ENCODE measurements around the gene AVL9.
"Not testable (repeated sequence)": the region's sequence is repeated elsewhere in the genome, so short reads cannot be mapped to it uniquely, and the experiment has no call there.

The AVL9 gene

DNA sequence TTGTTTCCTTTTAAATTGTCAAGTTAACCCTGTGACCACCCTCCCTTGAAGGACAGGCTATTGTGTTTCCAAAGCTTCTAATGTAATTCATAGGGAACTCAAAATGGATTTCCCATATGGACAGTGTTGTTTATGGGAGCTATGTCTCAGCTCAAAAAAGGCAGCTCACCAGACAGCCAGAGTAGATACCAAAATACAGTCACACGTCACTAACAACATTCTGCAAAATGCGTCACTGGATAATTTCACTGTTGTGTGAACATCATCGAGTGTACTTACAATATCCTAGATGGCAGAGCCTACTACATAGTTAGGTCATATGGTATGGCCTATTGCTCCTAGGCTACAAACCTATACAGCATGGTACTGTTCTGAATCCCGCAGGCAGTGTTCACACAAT, 97.4 kb downstream of the AVL9 start:
- DNase-seq, result no peak

DNA sequence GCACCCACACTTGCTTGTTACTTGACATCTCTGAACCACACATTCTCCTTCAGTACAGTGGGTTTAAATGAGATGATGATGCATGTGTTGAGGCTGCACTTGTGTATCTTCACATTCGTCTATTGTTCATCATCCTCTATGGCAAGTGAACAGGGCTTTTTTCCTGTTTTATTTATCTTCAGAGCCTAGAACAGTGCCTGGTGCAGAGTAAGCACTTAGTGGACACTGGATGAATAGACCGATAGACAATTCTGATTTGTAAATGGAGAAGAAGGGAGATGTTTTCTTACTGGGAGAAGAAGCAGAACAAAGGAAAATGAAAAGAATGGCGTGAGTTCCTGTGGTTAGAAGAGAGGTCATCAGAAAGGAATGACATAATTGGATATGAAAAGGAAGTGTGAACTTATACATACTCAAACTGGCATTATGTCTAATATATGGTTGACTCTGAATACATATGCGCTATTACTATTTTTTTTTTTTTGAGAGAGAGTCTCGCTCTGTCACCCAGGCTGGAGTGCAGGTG, 99.7 kb downstream of the AVL9 start:
- DNase-seq, result no peak

DNA sequence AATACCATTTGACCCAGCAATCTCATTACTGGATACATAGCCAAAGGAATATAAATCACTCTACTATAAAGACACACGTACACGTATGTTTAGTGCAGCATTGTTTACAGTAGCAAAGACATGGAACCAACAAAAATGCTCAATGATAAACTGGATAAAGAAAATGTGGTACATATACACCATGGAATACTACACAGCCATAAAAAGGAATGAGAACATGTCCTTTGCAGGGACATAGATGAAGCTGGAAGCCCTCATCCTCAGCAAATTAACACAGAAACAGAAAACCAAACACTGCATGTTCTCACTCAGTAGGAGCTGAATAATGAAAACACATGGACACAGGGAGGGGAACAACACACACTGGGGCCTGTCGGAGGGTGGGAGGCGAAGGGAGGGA, 105.9 kb downstream of the AVL9 start:
- DNase-seq, result not testable (repeated sequence)

DNA sequence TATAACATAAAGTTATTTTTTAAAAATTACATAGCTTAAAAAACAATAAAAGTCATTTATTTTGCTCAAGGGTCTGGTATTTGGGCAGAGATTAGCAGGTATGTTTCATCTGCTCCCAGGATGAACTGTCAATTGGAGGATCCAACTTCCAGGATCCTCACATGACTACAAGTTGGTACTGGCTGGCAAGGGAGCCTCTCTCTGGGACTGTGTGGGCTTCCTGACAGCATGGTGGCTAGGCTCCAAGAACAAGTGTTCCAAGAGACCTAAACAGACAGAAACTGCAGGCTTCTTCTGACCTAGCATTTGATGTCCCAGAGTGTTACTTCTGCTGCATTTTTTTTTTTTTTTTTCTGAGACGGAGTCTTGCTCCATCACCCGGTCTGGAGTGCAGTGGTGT, 107.2 kb downstream of the AVL9 start:
- no peak for DNase-seq

DNA sequence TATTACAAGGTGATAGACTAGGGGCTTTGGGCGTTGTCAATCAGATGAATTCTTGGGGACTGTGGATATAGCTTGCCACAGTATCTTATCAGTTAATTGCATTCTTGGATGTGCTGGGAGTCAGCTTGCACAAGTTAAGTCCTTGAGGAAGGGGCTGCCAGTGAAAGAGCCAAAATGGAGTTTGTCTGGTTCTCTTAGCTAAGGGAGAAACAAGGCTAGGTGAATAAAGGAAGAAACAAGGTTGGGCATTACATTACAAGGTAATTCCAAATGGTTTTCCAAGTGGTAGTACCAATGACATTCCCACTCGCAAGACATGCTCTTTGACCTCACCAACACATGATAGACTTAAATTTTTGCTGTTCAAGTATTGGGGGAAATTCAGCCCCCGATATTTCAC, 108.2 kb downstream of the AVL9 start:
- DNase-seq, result not testable (repeated sequence)

DNA sequence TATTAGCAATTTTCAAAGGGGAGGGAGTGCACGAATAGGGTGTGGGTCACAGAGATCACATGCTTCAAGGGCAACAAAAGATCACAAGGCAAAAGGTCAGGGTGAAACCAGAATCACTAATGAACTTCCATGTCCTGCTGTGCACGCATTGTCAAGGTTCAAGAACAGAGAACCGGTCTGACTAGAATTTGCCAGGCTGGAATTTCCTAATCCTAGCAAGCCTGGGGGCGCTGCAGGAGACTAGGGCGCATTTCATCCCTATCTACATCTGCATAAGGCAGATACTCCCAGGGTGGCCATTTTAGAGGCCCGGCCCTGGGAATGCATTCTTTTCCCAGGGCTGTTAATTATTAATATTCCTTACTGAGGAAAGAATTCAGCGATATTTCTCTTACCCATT, 108.8 kb downstream of the AVL9 start:
- not testable (repeated sequence) for DNase-seq

DNA sequence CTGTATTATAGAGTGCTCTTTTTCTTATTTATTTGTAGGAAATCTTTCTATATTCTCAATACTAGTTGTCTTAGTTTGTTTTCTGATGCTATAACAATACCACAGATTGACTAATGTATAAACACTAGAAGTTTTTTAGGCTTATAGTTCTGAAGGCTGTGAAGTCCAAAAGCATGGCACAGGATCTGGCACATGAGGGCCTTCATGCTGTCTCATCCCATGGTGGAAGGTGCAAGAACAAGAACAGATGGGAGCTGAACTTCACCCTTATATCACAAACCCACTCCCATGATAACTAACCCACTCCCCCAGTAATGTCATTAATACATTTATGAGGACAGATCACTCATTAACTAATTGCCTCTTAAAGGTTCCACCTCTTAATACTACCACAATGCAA, 109.7 kb downstream of the AVL9 start:
- no peak for DNase-seq

DNA sequence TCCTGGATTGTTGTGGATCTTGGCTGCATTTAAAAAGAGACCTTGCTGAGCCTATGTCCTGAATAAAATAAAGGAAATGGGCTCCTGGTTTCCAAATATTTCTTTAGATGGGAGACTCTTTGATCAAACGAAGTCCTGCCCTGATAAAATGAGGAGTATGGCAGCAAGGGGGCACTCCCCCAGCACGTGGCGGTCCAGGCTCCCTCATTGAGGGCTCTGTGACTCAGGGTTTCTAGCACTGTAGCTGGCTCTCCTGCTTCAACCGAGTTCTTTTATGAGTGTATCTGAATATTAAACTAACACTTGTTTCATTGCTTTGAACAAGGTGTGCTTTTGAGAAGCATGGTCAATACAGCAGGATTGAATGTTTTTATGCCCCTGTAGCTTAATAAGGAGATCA, 114.2 kb downstream of the AVL9 start:
- no peak for DNase-seq

DNA sequence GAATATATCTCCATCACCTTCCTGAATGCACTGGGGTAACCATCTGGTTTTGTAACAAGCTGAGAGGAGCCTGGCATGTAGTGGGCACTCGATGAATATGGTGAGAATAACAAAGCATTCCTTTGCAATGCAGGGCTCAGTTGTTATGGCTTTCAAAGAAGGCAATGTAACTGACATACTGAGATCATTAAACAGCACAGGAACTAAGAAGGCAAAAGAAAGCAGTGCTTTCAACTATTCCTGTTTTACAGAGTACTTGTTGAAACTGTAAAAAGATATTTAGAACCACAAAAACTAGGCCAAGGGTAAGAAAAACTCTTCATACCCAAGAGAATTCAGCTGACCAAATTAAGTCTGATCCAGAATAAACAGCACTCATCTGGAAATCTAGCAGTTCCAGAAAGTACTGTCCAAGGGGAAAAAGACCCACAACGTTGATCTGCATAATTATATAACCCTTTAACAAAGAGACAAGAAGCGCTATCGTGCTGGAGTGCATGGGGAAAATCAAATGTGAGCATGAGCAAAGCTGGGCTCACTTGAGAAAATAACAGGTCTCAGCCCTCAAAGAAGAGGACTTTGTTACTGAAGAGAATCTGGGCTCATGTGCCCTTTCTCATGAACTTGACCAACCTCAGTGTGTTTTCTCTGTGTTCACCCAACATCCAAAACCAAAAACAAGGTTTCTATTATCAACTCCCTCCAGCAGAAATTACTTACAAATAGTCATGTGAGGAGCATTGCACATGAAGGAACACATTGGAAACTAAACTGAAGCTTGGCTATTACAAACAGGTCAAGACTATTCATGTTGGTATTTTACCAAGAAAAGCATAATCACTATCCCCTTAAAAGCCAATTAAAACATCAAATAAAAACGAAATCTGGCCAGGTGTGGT, 116.2 kb downstream of the AVL9 start:
- DNase-seq, result no peak

DNA sequence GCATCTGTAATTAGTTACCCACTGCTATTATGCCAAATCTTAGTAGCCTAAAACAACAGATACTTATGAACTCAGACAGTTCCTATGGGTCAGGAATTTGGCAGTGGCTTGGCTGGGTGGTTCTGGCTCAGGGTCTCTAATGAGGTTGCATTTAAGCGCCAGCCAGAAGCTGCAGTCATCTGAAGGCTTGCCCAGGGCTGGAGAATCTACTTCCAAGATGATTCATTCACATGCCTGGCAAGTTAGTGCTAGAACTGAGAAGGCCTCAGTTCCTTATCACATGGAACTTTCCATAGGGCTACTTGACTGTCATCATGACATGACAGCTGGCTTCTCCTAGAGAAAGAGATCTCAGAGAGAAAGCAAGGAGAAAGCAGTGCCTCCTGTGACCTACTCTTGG, 121.3 kb downstream of the AVL9 start:
- DNase-seq, result no peak

DNA sequence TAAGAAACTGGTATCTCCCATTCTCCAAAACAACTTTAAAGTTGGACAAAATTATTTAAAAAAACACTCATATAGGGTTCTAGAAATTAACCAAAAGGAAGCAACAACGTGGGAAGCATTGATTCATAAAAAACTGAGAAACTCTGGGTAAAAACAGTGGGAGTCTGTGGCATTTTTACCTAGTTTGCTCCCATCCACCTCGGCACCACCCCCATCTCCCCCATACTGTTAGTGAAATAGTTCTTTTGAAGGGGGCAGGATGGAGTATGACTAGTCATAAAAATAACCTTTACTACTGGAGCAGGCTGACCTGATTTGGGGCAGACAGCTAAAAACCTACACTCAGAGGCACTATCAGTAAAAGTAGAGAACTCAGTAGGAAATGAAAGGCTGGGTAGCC, 123.2 kb downstream of the AVL9 start:
- DNase-seq, result no peak

DNA sequence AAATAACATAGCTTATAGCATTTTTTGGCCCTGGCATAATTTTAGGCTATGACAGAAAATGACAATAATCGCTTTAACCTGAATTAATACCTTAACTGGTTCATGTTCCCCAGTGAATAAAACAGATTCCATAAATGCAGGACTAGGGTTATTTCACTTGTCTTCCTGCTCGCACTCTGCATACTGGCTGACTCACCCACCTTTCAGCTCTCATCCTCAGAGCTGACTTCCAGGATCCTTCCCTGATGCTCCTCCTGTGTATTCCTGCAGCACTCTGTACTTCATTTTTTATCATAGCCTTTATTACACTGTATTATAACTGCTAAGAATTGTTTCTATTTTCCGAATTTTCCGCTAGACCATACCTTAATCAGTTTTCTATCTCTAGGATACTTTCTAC, 123.7 kb downstream of the AVL9 start:
- no peak for DNase-seq

DNA sequence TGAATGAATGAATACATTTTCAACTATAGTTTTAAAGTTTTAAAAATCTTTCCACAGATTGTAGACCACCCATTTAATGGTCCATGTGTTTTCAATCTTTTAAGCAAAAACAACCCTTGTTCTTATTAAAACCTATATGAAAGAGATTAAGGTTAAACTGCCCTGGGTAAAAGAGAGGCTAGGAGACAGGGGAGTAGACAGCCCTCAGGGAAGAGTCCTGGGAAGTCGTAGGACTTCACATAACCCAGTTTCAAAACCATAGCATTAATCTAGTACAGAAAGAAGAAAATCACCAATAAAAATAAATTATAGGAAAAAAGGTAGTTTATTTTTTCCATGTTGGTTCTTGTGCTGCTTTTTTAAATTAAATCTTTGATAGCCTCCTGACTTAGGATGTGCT, 124.1 kb downstream of the AVL9 start:
- not testable (repeated sequence) for DNase-seq

DNA sequence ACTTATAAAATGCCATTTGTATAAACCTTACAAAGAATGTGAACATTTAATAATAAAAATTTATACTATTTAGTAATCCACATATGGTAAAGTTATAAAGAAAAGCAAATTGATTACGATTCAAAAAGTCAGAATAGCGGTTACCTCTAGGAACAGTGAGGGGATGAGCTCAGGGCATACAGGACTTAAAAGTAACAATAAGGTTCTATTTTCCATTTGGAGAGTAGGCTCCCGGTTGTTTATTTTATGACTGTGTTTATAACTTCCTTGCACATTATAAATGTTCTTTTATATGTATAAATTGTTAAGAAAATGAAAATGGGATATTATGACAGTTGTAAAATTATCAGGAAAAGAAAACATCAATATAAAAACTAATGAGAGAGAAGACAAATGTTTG, 135.7 kb downstream of the AVL9 start:
- DNase-seq, result no peak

DNA sequence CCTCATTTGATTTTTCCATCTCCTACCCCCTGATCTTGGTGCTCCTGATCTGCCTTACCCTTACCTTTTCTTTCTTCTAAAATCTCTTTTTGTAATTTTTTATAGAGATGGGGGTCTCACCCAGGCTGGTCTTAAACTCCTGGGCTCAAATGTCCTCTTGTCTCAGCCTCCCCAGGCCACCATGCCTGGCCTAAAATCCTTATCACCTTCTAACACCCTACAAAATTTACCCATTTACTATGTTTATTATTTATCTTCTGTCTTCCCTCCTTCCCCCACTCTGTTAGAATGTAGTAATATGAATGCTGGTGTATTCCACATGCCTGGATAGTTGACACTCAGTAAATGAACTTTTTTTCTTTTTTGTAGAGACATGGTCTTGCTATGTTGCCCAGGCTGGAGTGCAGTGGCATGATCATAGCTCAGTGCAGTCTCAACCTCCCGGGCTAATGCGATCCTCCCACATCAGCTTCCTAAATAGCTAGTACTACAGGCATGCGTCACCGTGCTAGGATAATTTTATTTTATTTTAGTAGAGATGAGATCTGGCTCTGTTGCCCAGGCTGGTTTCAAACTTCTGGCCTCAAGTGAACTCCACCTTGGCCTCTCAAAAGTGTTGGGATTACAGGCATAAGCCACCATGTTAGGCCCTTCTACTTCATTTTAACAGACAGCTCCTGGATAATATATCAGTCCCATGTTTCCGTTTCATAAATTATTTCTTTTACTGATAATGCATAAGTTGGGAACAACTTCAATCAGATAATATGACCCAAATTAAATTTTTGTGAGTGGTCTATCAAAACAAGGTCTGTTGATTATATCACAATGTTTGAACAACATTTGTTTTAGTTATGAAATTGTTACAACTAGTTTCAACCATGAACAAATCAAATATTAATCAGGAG, 136.6 kb downstream of the AVL9 start:
- not testable (repeated sequence) for DNase-seq

DNA sequence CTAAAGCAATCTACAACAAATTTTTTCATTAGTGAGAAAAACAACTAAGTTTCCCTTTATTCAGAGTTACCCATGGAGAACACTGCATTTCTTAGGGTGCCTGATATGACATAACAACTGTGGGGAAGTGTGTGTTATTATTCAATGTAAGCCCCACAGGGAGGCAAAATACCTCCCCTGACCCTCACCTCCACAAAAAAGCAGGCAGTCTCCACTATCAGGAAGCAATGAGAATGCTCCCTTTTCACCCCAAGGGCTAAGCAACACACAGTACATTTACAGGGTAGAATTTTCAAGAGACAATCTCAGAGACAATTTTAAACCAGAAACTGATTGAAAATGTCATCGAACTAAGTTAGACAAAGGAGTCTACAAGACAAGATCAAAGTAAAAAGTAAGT, 138.2 kb downstream of the AVL9 start:
- not testable (repeated sequence) for DNase-seq

DNA sequence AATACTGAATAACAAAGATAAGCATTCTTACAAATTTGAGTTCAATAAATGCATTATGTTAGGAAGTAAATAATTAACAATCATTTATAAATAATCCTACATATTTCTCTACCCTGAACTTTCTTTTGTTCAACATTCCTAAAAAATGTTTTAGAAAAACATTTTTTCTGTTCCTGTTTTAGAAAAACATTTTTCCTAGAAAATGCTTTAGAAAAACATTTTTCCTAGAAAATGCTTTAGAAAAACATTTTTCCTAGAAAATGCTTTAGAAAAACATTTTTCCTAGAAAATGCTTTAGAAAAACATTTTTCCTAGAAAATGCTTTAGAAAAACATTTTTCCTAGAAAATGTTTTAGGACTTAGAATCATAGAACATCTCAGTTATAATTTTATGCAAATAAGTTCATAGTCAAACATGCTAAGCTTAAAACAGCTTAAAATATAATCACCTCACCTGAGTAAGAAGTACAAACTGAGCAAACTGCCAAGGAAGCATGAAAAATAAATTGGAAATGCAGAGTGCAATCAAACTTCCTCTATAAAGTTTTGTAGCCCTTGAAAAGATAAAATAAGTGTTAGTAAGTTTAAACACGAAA, 139.6 kb downstream of the AVL9 start:
- DNase-seq, result not testable (repeated sequence)

DNA sequence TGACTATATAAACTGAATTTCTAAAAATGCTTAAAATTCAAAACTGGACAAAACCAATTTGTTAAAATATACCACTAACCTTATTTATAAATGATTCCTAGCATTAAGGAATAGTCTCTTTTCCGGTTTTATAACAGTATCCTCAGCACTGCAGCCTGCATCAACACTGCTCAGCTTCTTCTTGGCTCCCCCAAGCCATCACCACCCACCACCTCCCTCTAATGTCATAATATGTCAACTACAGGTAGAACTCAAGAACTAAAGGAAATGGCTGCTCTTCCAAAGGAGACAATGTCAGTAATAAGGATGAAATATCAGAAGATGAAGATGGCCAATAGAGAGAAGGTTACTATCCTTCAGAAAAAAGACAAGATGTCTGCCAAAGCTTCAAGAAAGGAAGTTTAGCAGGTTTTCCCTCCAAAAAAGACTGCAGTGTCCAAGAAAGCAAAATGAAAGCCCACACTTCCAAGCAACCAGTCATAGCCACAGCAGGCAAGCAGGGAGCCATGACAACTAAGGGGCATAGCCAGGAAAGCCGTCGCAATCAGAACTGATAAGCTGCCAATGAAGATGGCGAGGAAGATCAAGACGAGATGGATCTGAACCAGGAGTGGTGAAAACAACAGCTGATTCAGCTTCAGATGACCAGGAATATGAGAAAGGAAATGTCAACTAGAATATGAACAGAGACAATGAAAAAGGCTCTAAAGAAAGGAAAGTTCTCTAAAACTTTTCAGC, 141.6 kb downstream of the AVL9 start:
- DNase-seq, result not testable (repeated sequence)

DNA sequence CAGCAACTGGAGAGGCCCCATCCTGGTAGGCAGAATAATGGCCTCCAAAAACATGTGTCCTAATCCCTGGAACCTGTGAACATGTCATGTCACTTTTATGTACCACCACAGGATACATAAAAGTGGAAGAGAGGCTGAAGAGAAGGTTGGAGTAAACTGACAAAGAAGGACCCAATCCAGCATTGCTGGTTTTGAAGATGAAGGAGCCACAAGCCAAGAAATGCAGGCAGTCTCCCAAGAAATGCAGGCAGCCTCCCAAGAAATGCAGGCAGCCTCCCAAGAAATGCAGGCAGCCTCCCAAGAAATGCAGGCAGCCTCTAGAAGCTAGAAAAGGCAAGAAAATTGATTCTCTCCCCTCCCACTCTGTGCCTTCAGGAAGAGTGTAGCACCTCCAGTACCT, 142.3 kb downstream of the AVL9 start:
- not testable (repeated sequence) for DNase-seq

All from cortex of kidney (tissue), 1 donor.